ENCODE data around the gene SLC25A48.

The SLC25A48 gene

GRCh38 chr5:135834639-135835529, at the start of gene SLC25A48:
Gene SLC25A48, plus strand, starts transcription at chr5:135834663. Its CDS starts 185 bp downstream, at chr5:135834848.
- no peak for DNase-seq (ENCODE audit: low read depth)
- no peak within 1 kb of the TSS for H3K4me3 ChIP-seq (ENCODE audit: low read length)
- TF ChIP-seq CTCF (conservative IDR thresholded peaks at IDR 0.05; ENCODE audit: low read length): no peak

- no peak for DNase-seq (ENCODE audit: low read depth)
- H3K4me3 ChIP-seq (ENCODE audit: low read length): no peak overlapping the region
- no peak for TF ChIP-seq CTCF (conservative IDR thresholded peaks at IDR 0.05; ENCODE audit: low read length)
These were observed 33.8 kb upstream of the SLC25A48 start for GRCh38 chr5:135800656-135801055.

- H3K4me3 ChIP-seq (ENCODE audit: low read length): no peak overlapping the region
- TF ChIP-seq CTCF (conservative IDR thresholded peaks at IDR 0.05; ENCODE audit: low read length): no peak
- DNase-seq (ENCODE audit: low read depth): no peak
These were observed 24.1 kb upstream of the SLC25A48 start for GRCh38 chr5:135810188-135810943.

- TF ChIP-seq CTCF (conservative IDR thresholded peaks at IDR 0.05; ENCODE audit: low read length): no peak
- DNase-seq (ENCODE audit: low read depth): no peak
- no peak overlapping the region for H3K4me3 ChIP-seq (ENCODE audit: low read length)
These were observed 23.5 kb upstream of the SLC25A48 start for GRCh38 chr5:135811007-135811406.

- H3K4me3 ChIP-seq (ENCODE audit: low read length): no peak overlapping the region
- DNase-seq (ENCODE audit: low read depth): no peak
- no peak for TF ChIP-seq CTCF (conservative IDR thresholded peaks at IDR 0.05; ENCODE audit: low read length)
These were observed 20.7 kb upstream of the SLC25A48 start for GRCh38 chr5:135813758-135814157.

- H3K4me3 ChIP-seq (ENCODE audit: low read length): no peak overlapping the region
- no peak for TF ChIP-seq CTCF (conservative IDR thresholded peaks at IDR 0.05; ENCODE audit: low read length)
- DNase-seq (ENCODE audit: low read depth): no peak
These were observed 20.1 kb upstream of the SLC25A48 start for GRCh38 chr5:135814316-135814715.
